ENCODE measurements around the gene LYRM9. TPM values are rescaled to one million over a fixed set of nuclear protein-coding genes. Genes with fewer than 3 reads are reported as not detected.
"Not testable (repeated sequence)": the region's sequence is repeated elsewhere in the genome, so short reads cannot be mapped to it uniquely, and the experiment has no call there.

The LYRM9 gene
- total and polyA plus RNA-seq, 7 donors: 2.1 to 27.1 (median 15.5) TPM

- no peak for DNase-seq
- TF ChIP-seq POLR2AphosphoS5 (IDR thresholded peaks at IDR 0.05) (no peak), CTCF (IDR thresholded peaks at IDR 0.05) (no peak), EP300 (IDR thresholded peaks at IDR 0.05) (no peak), POLR2A (IDR thresholded peaks at IDR 0.05) (no peak)
- intact Hi-C loops (cut with DNase I): no loop called here
These were observed 56.5 kb downstream of the LYRM9 start for GRCh38 chr17:27836651-27837050.

GRCh38 chr17:27834571-27834970 lies 58.6 kb downstream of the LYRM9 start:
- DNase-seq: no peak
- no peak overlapping the region for H3K4me3 ChIP-seq
- H3K27ac ChIP-seq: no peak overlapping the region
- intact Hi-C loops (cut with DNase I): no loop called here
- TF ChIP-seq EP300 (IDR thresholded peaks at IDR 0.05): no peak
- no peak for TF ChIP-seq CTCF (IDR thresholded peaks at IDR 0.05)
- TF ChIP-seq POLR2A (IDR thresholded peaks at IDR 0.05): no peak
- no peak for TF ChIP-seq POLR2AphosphoS5 (IDR thresholded peaks at IDR 0.05)
- peaks cover 0 to 3% (median 0%) of the 10 kb centered on the region in 4 donors for H3K9me3 ChIP-seq
- 71 to 89% methylated on average over 3 of the region's 3 CpGs for WGBS, 2 donors
- no peaks in the 10 kb centered on the region for H3K4me1 ChIP-seq
- no peaks in the 10 kb centered on the region for H3K36me3 ChIP-seq
- no peaks in the 10 kb centered on the region for H3K27me3 ChIP-seq

More at GRCh38 chr17:27836651-27837050, 56.5 kb downstream of the LYRM9 start:
- Histone ChIP-seq H3K36me3 (no peaks in the 10 kb centered on the region), H3K9me3 (peaks cover 0 to 3% (median 0%) of the 10 kb centered on the region in 4 donors), H3K27me3 (no peaks in the 10 kb centered on the region), H3K4me3 (no peak overlapping the region), H3K27ac (no peak overlapping the region), H3K4me1 (no peaks in the 10 kb centered on the region)

- no peak for DNase-seq
- intact Hi-C loops (cut with DNase I): no loop called here
- H3K27me3 ChIP-seq: no peaks in the 10 kb centered on the region
- H3K9me3 ChIP-seq: peaks cover 0 to 3% (median 0%) of the 10 kb centered on the region in 4 donors
- TF ChIP-seq EP300 (IDR thresholded peaks at IDR 0.05) (no peak), CTCF (IDR thresholded peaks at IDR 0.05) (no peak), POLR2AphosphoS5 (IDR thresholded peaks at IDR 0.05) (no peak), POLR2A (IDR thresholded peaks at IDR 0.05) (no peak)
- no peaks in the 10 kb centered on the region for H3K36me3 ChIP-seq
- no peak overlapping the region for H3K4me3 ChIP-seq
- no peak overlapping the region for H3K27ac ChIP-seq
- no peaks in the 10 kb centered on the region for H3K4me1 ChIP-seq
These were observed 60.3 kb downstream of the LYRM9 start for GRCh38 chr17:27832831-27833230.

GRCh38 chr17:27829888-27830287 lies 63.3 kb downstream of the LYRM9 start:
- H3K4me3 ChIP-seq; H3K4me1 ChIP-seq; DNase-seq; H3K27ac ChIP-seq; H3K9me3 ChIP-seq; H3K27me3 ChIP-seq; intact Hi-C loops (cut with DNase I); H3K36me3 ChIP-seq: not testable (repeated sequence)
- 20 to 43% methylated on average over 1 of the region's 1 CpG for WGBS, 2 donors

GRCh38 chr17:27829143-27829711 lies 63.9 kb downstream of the LYRM9 start:
- H3K9me3 ChIP-seq; intact Hi-C loops (cut with DNase I); H3K36me3 ChIP-seq; H3K27me3 ChIP-seq; H3K27ac ChIP-seq; DNase-seq; H3K4me1 ChIP-seq; H3K4me3 ChIP-seq: not testable (repeated sequence)
- no CpG with 5 or more reads among the region's 2 CpGs for WGBS, 2 donors

Other genes starting within 250 kb of the LYRM9 start
- gene NOS2, start 92.8 kb downstream of the LYRM9 start, total RNA-seq: under 1 TPM in 3 of 4 donors, not detected in 1; 0.16 to 0.83 (median 0.41) TPM
- gene NOS2, start 92.8 kb downstream of the LYRM9 start, polyA plus RNA-seq: 10 to 100 TPM in 1 of 3 donors, 1 to 10 TPM in 2; 3.6 to 94.0 (median 6.5) TPM
- gene NLK, start 149.3 kb upstream of the LYRM9 start, total RNA-seq: 10 to 100 TPM; 15.0 to 17.1 (median 15.2) TPM
- 10 to 100 TPM in 1 of 3 donors, 1 to 10 TPM in 2; 9.3 to 11.8 (median 9.6) TPM for gene NLK, start 149.3 kb upstream of the LYRM9 start, polyA plus RNA-seq

Measured in sigmoid colon (tissue), 7 donors.